ENCODE measurements around the gene PEX1.

Gene PEX1

GRCh38 chr7:92496876-92497275 lies 31.4 kb downstream of the PEX1 start:
- H3K9me2 ChIP-seq (replicated peaks; ENCODE audit: insufficient read depth, low read length), result no peaks in the 10 kb centered on the region
- no peak overlapping the region for H2AFZ ChIP-seq (ENCODE audit: low read depth, low read length, severe bottlenecking)
- H3K4me2 ChIP-seq (ENCODE audit: low read depth, low read length, poor library complexity, severe bottlenecking), result no peak overlapping the region
- H3K27ac ChIP-seq (ENCODE audit: low read depth, low read length), result no peak overlapping the region
- H3K4me3 ChIP-seq (ENCODE audit: insufficient read depth, low read length, poor library complexity, severe bottlenecking), result no peak overlapping the region
- no peaks in the 10 kb centered on the region for H3K27me3 ChIP-seq (ENCODE audit: low read length)
- no peaks in the 10 kb centered on the region for H3K79me2 ChIP-seq (ENCODE audit: insufficient read depth, low read length)
- H3K9ac ChIP-seq (ENCODE audit: low read length), result no peak overlapping the region
- H3F3A ChIP-seq (ENCODE audit: insufficient read depth), result peaks cover 5% of the 10 kb centered on the region; the same call in 1 of the 2 replicates
- H3K9me3 ChIP-seq (ENCODE audit: insufficient read depth, low read length), result no peaks in the 10 kb centered on the region
- H3K36me3 ChIP-seq (ENCODE audit: low read length), result peaks cover 66% of the 10 kb centered on the region
- peaks cover 2% of the 10 kb centered on the region; the same call in 1 of the 2 replicates for H4K20me1 ChIP-seq (ENCODE audit: low read depth, low read length)
- TF ChIP-seq EZH2phosphoT487 (conservative IDR thresholded peaks at IDR 0.05; ENCODE audit: low read length), result no peak
- TF ChIP-seq CTCF (IDR thresholded peaks at IDR 0.05; ENCODE audit: insufficient read depth, low read length, poor library complexity, severe bottlenecking), result no peak

- Histone ChIP-seq H3K36me3 (ENCODE audit: low read length) (peaks cover 72% of the 10 kb centered on the region), H3K4me2 (ENCODE audit: low read depth, low read length, poor library complexity, severe bottlenecking) (no peak overlapping the region)
- TF ChIP-seq EZH2phosphoT487 (conservative IDR thresholded peaks at IDR 0.05; ENCODE audit: low read length) (no peak), CTCF (IDR thresholded peaks at IDR 0.05; ENCODE audit: insufficient read depth, low read length, poor library complexity, severe bottlenecking) (no peak)
Observed at GRCh38 chr7:92489634-92490033, 38.7 kb downstream of the PEX1 start.

GRCh38 chr7:92487804-92488203 lies 40.5 kb downstream of the PEX1 start:
- Histone ChIP-seq H3F3A (ENCODE audit: insufficient read depth) (peaks cover 19% of the 10 kb centered on the region), H3K9ac (ENCODE audit: low read length) (no peak overlapping the region), H3K79me2 (ENCODE audit: insufficient read depth, low read length) (no peaks in the 10 kb centered on the region), H2AFZ (ENCODE audit: low read depth, low read length, severe bottlenecking) (no peak overlapping the region), H3K36me3 (ENCODE audit: low read length) (peaks cover 61% of the 10 kb centered on the region), H3K27ac (ENCODE audit: low read depth, low read length) (no peak overlapping the region), H3K4me3 (ENCODE audit: insufficient read depth, low read length, poor library complexity, severe bottlenecking) (no peak overlapping the region), H4K20me1 (ENCODE audit: low read depth, low read length) (no peaks in the 10 kb centered on the region; the same call in 1 of the 2 replicates), H3K9me2 (replicated peaks; ENCODE audit: insufficient read depth, low read length) (no peaks in the 10 kb centered on the region), H3K27me3 (ENCODE audit: low read length) (no peaks in the 10 kb centered on the region), H3K9me3 (ENCODE audit: insufficient read depth, low read length) (no peaks in the 10 kb centered on the region), H3K4me2 (ENCODE audit: low read depth, low read length, poor library complexity, severe bottlenecking) (no peak overlapping the region)
- TF ChIP-seq EZH2phosphoT487 (conservative IDR thresholded peaks at IDR 0.05; ENCODE audit: low read length) (no peak), CTCF (IDR thresholded peaks at IDR 0.05; ENCODE audit: insufficient read depth, low read length, poor library complexity, severe bottlenecking) (no peak)

More at GRCh38 chr7:92489634-92490033, 38.7 kb downstream of the PEX1 start:
- no peak overlapping the region for H3K9ac ChIP-seq (ENCODE audit: low read length)
- no peak overlapping the region for H3K27ac ChIP-seq (ENCODE audit: low read depth, low read length)
- no peaks in the 10 kb centered on the region; the same call in 1 of the 2 replicates for H4K20me1 ChIP-seq (ENCODE audit: low read depth, low read length)
- no peaks in the 10 kb centered on the region for H3K27me3 ChIP-seq (ENCODE audit: low read length)
- no peak overlapping the region for H2AFZ ChIP-seq (ENCODE audit: low read depth, low read length, severe bottlenecking)
- no peaks in the 10 kb centered on the region for H3K9me2 ChIP-seq (replicated peaks; ENCODE audit: insufficient read depth, low read length)
- no peaks in the 10 kb centered on the region for H3K79me2 ChIP-seq (ENCODE audit: insufficient read depth, low read length)
- no peak overlapping the region for H3K4me3 ChIP-seq (ENCODE audit: insufficient read depth, low read length, poor library complexity, severe bottlenecking)
- H3K9me3 ChIP-seq (ENCODE audit: insufficient read depth, low read length), result no peaks in the 10 kb centered on the region
- H3F3A ChIP-seq (ENCODE audit: insufficient read depth), result peaks cover 19% of the 10 kb centered on the region
